ENCODE results near the gene PPARA. TPM values are rescaled to one million over a fixed set of nuclear protein-coding genes. Genes with fewer than 3 reads are reported as not detected.

Gene PPARA
- total RNA-seq, 3 donors from 2014 or later (not counting 1 experiment from before 2014, with no cell fraction given) = 20.1 to 27.8 (median 27.0) TPM

- WGBS (ENCODE audit: insufficient coverage) = 100% methylated on average over 1 of the region's 1 CpG
- H3K27me3 ChIP-seq (ENCODE audit: control insufficient read depth, insufficient read depth, low read length) = no peaks in the 10 kb centered on the region
- TF ChIP-seq, protein P1, sequence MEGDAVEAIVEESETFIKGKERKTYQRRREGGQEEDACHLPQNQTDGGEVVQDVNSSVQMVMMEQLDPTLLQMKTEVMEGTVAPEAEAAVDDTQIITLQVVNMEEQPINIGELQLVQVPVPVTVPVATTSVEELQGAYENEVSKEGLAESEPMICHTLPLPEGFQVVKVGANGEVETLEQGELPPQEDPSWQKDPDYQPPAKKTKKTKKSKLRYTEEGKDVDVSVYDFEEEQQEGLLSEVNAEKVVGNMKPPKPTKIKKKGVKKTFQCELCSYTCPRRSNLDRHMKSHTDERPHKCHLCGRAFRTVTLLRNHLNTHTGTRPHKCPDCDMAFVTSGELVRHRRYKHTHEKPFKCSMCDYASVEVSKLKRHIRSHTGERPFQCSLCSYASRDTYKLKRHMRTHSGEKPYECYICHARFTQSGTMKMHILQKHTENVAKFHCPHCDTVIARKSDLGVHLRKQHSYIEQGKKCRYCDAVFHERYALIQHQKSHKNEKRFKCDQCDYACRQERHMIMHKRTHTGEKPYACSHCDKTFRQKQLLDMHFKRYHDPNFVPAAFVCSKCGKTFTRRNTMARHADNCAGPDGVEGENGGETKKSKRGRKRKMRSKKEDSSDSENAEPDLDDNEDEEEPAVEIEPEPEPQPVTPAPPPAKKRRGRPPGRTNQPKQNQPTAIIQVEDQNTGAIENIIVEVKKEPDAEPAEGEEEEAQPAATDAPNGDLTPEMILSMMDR (IDR thresholded peaks at IDR 0.05) = no peak
- Mint-ChIP-seq H3K36me3 (peaks cover 11% of the 10 kb centered on the region), H3K4me1 (peaks cover 0 to 4% of the 10 kb centered on the region in 2 donors), H3K27ac (no peak overlapping the region), H3K27me3 (ENCODE audit: low read depth in 2 of 2) (no peaks in the 10 kb centered on the region), H3K4me3 (no peak overlapping the region), H3K9me3 (peaks cover 2 to 5% of the 10 kb centered on the region in 2 donors)
- H3K27ac ChIP-seq (ENCODE audit: low read length) = no peak overlapping the region
- DNase-seq (no peak), ATAC-seq (no peak)
- no peaks in the 10 kb centered on the region for H3K9me3 ChIP-seq (ENCODE audit: control insufficient read depth, insufficient read depth, low read length)
- no peaks in the 10 kb centered on the region for H3K4me1 ChIP-seq (ENCODE audit: control insufficient read depth, insufficient read depth, low read length)
- H3K4me3 ChIP-seq (ENCODE audit: low read length) = no peak overlapping the region
- no peaks in the 10 kb centered on the region for H3K36me3 ChIP-seq (ENCODE audit: control insufficient read depth, insufficient read depth, low read length)
- intact Hi-C loops (cut with micrococcal nuclease) = no loop called here
Measured at GRCh38 chr22:46209262-46209661, 58.9 kb downstream of the PPARA start.

DNA sequence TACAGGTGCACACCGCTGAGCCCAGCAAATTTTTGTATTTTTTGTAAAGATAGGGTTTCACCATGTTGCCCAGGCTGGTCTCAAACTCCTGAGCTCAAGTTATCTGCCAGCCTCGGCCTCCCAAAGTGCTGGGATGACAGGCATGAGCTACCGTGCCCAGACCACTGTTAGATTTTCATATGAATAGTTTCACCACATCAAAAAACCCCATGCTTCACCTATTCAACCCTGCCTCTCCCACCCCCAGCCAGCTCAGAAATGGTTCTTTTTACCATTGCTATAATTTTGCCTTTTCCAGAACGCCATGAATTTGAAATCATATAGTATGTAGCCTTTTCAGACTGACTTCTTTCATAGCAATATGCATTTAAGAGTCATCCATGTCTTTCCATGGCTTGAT lies 61.9 kb downstream of the PPARA start:
- H3K36me3 Mint-ChIP-seq = peaks cover 11% of the 10 kb centered on the region
- no peaks in the 10 kb centered on the region for H3K27me3 Mint-ChIP-seq (ENCODE audit: low read depth in 2 of 2)
- DNase-seq = no peak
- TF ChIP-seq, protein P1 (IDR thresholded peaks at IDR 0.05) = no peak
- peaks cover 2 to 5% of the 10 kb centered on the region in 2 donors for H3K9me3 Mint-ChIP-seq
- H3K4me1 Mint-ChIP-seq = peaks cover 0 to 6% of the 10 kb centered on the region in 2 donors
- H3K4me3 Mint-ChIP-seq = no peak overlapping the region
- no peaks in the 10 kb centered on the region for H3K4me1 ChIP-seq (ENCODE audit: control insufficient read depth, insufficient read depth, low read length)
- H3K36me3 ChIP-seq (ENCODE audit: control insufficient read depth, insufficient read depth, low read length) = peaks cover 17% of the 10 kb centered on the region
- no peak overlapping the region for H3K27ac ChIP-seq (ENCODE audit: low read length)
- intact Hi-C loops (cut with micrococcal nuclease) = no loop called here
- 74% methylated on average over 4 of the region's 4 CpGs for WGBS (ENCODE audit: insufficient coverage)
- no peak for ATAC-seq
- H3K9me3 ChIP-seq (ENCODE audit: control insufficient read depth, insufficient read depth, low read length) = no peaks in the 10 kb centered on the region
- no peaks in the 10 kb centered on the region for H3K27me3 ChIP-seq (ENCODE audit: control insufficient read depth, insufficient read depth, low read length)
- no peak overlapping the region for H3K4me3 ChIP-seq (ENCODE audit: low read length)
- H3K27ac Mint-ChIP-seq = no peak overlapping the region

GRCh38 chr22:46213052-46213451 lies 62.7 kb downstream of the PPARA start:
- TF ChIP-seq, protein P1 (IDR thresholded peaks at IDR 0.05) = no peak
- Histone ChIP-seq H3K27me3 (ENCODE audit: control insufficient read depth, insufficient read depth, low read length) (no peaks in the 10 kb centered on the region), H3K9me3 (ENCODE audit: control insufficient read depth, insufficient read depth, low read length) (no peaks in the 10 kb centered on the region), H3K27ac (ENCODE audit: low read length) (no peak overlapping the region), H3K36me3 (ENCODE audit: control insufficient read depth, insufficient read depth, low read length) (peaks cover 17% of the 10 kb centered on the region), H3K4me3 (ENCODE audit: low read length) (no peak overlapping the region), H3K4me1 (ENCODE audit: control insufficient read depth, insufficient read depth, low read length) (no peaks in the 10 kb centered on the region)
- H3K36me3 Mint-ChIP-seq = peaks cover 11% of the 10 kb centered on the region
- H3K4me3 Mint-ChIP-seq = no peak overlapping the region
- H3K4me1 Mint-ChIP-seq = peaks cover 0 to 6% of the 10 kb centered on the region in 2 donors
- DNase-seq (no peak), ATAC-seq (no peak)
- H3K27me3 Mint-ChIP-seq (ENCODE audit: low read depth in 2 of 2) = no peaks in the 10 kb centered on the region
- intact Hi-C loops (cut with micrococcal nuclease) = no loop called here
- no peak overlapping the region for H3K27ac Mint-ChIP-seq
- WGBS (ENCODE audit: insufficient coverage) = 98% methylated on average over 4 of the region's 4 CpGs
- peaks cover 2 to 5% of the 10 kb centered on the region in 2 donors for H3K9me3 Mint-ChIP-seq

DNA sequence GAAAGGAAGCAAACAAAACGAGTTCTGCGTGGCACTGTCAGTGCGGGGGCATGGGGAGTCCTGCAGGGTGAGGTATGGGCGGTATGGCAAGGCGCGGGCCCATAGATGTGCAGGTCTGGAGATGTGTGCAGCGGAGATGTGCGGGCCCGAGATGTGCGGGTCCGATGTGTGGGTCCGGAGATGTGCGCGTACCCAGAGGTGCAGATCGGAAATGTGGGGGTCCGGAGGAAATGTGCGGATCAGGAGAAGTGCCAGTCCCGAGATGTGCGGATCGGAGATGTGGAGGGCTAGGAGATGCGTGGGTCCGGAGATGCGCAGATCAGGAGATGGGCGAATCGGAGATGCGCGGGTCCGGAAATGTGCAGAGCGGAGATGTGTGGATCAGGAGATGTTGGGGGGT lies 63.8 kb downstream of the PPARA start:
- Histone ChIP-seq H3K36me3 (ENCODE audit: control insufficient read depth, insufficient read depth, low read length) (peaks cover 22% of the 10 kb centered on the region), H3K4me3 (ENCODE audit: low read length) (no peak overlapping the region), H3K9me3 (ENCODE audit: control insufficient read depth, insufficient read depth, low read length) (no peaks in the 10 kb centered on the region), H3K27ac (ENCODE audit: low read length) (no peak overlapping the region), H3K27me3 (ENCODE audit: control insufficient read depth, insufficient read depth, low read length) (no peaks in the 10 kb centered on the region), H3K4me1 (ENCODE audit: control insufficient read depth, insufficient read depth, low read length) (no peaks in the 10 kb centered on the region)
- H3K9me3 Mint-ChIP-seq = peaks cover 1 to 4% of the 10 kb centered on the region in 2 donors
- WGBS (ENCODE audit: insufficient coverage) = 98% methylated on average over 29 of the region's 29 CpGs
- H3K4me3 Mint-ChIP-seq = no peak overlapping the region
- ATAC-seq (no peak), DNase-seq (no peak)
- no peaks in the 10 kb centered on the region for H3K27me3 Mint-ChIP-seq (ENCODE audit: low read depth in 2 of 2)
- H3K4me1 Mint-ChIP-seq = peaks cover 0 to 6% of the 10 kb centered on the region in 2 donors
- H3K27ac Mint-ChIP-seq = no peak overlapping the region
- intact Hi-C loops (cut with micrococcal nuclease) = no loop called here
- H3K36me3 Mint-ChIP-seq = peaks cover 7% of the 10 kb centered on the region
- TF ChIP-seq, protein P1 (IDR thresholded peaks at IDR 0.05) = no peak

All from natural killer cell (primary cell).